Thyroid gland (tissue), 4 donors: ENCODE measurements around the gene SLC8B1.
"Not testable (repeated sequence)": the region's sequence is repeated elsewhere in the genome, so short reads cannot be mapped to it uniquely, and the experiment has no call there.

Experiments
- CTCF ChIP-seq, 6 experiments: fragments of 200-600 bp in 3 of 6; fragments of 450-650 bp in 3 of 6; sonication (generic) in 3 of 6; IDR thresholded peaks; one replicate each; pipeline ENCODE4 v1.5.1; 2016 to 2019; ENCODE audit warnings: antibody characterized with exemption in 6 of 6, mild to moderate bottlenecking in 2 of 6, inconsistent platforms in 1 of 6, moderate library complexity in 1 of 6
- POLR2A ChIP-seq, 2 donors: fragments of 450-650 bp; IDR thresholded peaks; one replicate each; pipeline ENCODE4 v1.6.1; 2017; ENCODE audit warnings: antibody characterized with exemption in 2 of 2, mild to moderate bottlenecking in 2 of 2, moderate library complexity in 1 of 2

DNA sequence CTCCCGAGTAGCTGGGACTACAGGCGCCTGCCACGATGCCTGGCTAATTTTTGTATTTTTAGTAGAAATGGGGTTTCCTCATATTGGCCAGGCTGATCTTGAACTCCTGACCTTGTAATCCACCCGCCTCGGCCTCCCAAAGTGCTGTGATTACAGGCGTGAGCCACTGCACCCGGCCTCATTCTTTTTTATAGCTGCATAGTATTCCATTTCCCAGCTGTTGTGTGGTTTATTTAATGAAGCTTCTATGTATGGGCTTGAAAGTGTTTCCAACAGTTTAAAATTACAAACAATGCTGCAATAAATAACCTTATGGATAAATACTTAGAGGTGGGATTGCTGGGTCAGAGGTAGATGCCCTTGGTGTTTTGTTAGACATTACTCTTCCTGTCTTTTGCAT is 19.3 kb upstream of the SLC8B1 start:
- TF ChIP-seq CTCF, POLR2A (IDR thresholded peaks at IDR 0.05): not testable (repeated sequence)
